Measurements from ENCODE around the gene ZNF408. TPM values are rescaled to one million over a fixed set of nuclear protein-coding genes. Genes with fewer than 3 reads are reported as not detected.

The ZNF408 gene
- polyA plus RNA-seq, 1 of the 3 experiments (the other 2 are of a cell fraction) = 7.1 TPM

- no peak for TF ChIP-seq RFX5 (IDR thresholded peaks at IDR 0.05; ENCODE audit: low read length)
- TF ChIP-seq GABPA (IDR thresholded peaks at IDR 0.05; ENCODE audit: low read depth) = no peak
- no peak for TF ChIP-seq GATA2 (CRISPR knock-in tag; IDR thresholded peaks at IDR 0.05)
- TF ChIP-seq TCF12 (IDR thresholded peaks at IDR 0.05) = no peak
- no peak for TF ChIP-seq NRF1 (IDR thresholded peaks at IDR 0.05; ENCODE audit: low read depth, low read length)
- TF ChIP-seq FOXM1 (IDR thresholded peaks at IDR 0.05; ENCODE audit: low read depth) = no peak
These were observed 22.7 kb upstream of the ZNF408 start (continued) for GRCh38 chr11:46677991-46678740.

GRCh38 chr11:46678741-46679130, 22.1 kb upstream of the ZNF408 start:
- no peak overlapping the region for H3K4me3 ChIP-seq (ENCODE audit: low read depth in 2 of 2, low read length in 1 of 2)
- peaks cover 0 to 15% of the 10 kb centered on the region in 2 experiments; a peak in 1 of 4 replicates for H3K4me1 ChIP-seq (ENCODE audit: control insufficient read depth in 1 of 2, insufficient read depth in 2 of 2, low read depth in 1 of 2, low read length in 1 of 2)
- TF ChIP-seq FOXJ3 (CRISPR knock-in tag; IDR thresholded peaks at IDR 0.05) (no peak), PBX3 (IDR thresholded peaks at IDR 0.05) (no peak), EP300 (IDR thresholded peaks at IDR 0.05; ENCODE audit: borderline replicate concordance in 1 of 2, low read depth in 1 of 2, low read length in 1 of 2) (no peak), SMC3 (IDR thresholded peaks at IDR 0.05; ENCODE audit: low read depth, low read length) (no peak), POLR2AphosphoS5 (IDR thresholded peaks at IDR 0.05; ENCODE audit: low read depth, low read length) (no peak), USF2 (IDR thresholded peaks at IDR 0.05; ENCODE audit: borderline replicate concordance, low read depth, low read length) (no peak), MXI1 (IDR thresholded peaks at IDR 0.05; ENCODE audit: low read depth, low read length) (no peak), RXRA (IDR thresholded peaks at IDR 0.05; ENCODE audit: borderline replicate concordance, low read depth) (no peak), CHD2 (IDR thresholded peaks at IDR 0.05; ENCODE audit: low read length, partially characterized antibody) (no peak), CTCF (IDR thresholded peaks at IDR 0.05) (no peak), MEF2A (IDR thresholded peaks at IDR 0.05; ENCODE audit: borderline replicate concordance, low read depth) (no peak), SIN3A (IDR thresholded peaks at IDR 0.05; ENCODE audit: borderline replicate concordance, low read depth, low read length) (no peak), EZH2phosphoT487 (IDR thresholded peaks at IDR 0.05; ENCODE audit: borderline replicate concordance, low read depth) (no peak), TEAD4 (IDR thresholded peaks at IDR 0.05; ENCODE audit: borderline replicate concordance, insufficient read depth) (no peak)
- CTCF ChIA-PET = interaction anchor here (0.6 to 1.6 kb wide), 3 partner anchors 10 to 19 kb away, joined by 3 to 4 read pairs (median 3); no protein-coding TSS in a partner anchor
- H3K4me2 ChIP-seq = no peak overlapping the region
- no peaks in the 10 kb centered on the region; the same call in 1 of the 2 replicates for H3K79me2 ChIP-seq (ENCODE audit: insufficient read depth)
- H3F3A ChIP-seq (replicated peaks; ENCODE audit: insufficient read depth) = peaks cover 4% of the 10 kb centered on the region
- no peaks in the 10 kb centered on the region for H3K9me3 ChIP-seq
- no peaks in the 10 kb centered on the region for H4K20me1 ChIP-seq (ENCODE audit: insufficient read depth)
- no peak overlapping the region for H3K9ac ChIP-seq
- no peaks in the 10 kb centered on the region for H3K27me3 ChIP-seq (ENCODE audit: insufficient read depth)
- no peak for DNase-seq
- no peaks in the 10 kb centered on the region for H3K9me2 ChIP-seq
- H3K36me3 ChIP-seq (replicated peaks in 1 of 2; ENCODE audit: control insufficient read depth in 1 of 2, insufficient read depth in 2 of 2, low read length in 1 of 2) = peaks cover 6 to 47% of the 10 kb centered on the region in 2 experiments
- WGBS (ENCODE audit: low lambda C conversion rate) = 91% methylated on average over 6 of the region's 9 CpGs
- POLR2A ChIA-PET = interaction anchor here (0.9 kb wide), 1 partner anchor 30 kb away, joined by 4 read pairs; no protein-coding TSS in a partner anchor
- no peak overlapping the region for H3K27ac ChIP-seq (ENCODE audit: low read depth in 2 of 2, low read length in 1 of 2)
- H2AFZ ChIP-seq (ENCODE audit: low read depth) = no peak overlapping the region
